Muscle of arm (tissue), 14 donors: ENCODE measurements around the gene PRDM8. TPM values are rescaled to one million over a fixed set of nuclear protein-coding genes. Genes with fewer than 3 reads are reported as not detected.
A peak's percentile ranks its signal among the peaks of the same experiment; 100 is the strongest.
"Not testable (repeated sequence)": the region's sequence is repeated elsewhere in the genome, so short reads cannot be mapped to it uniquely, and the experiment has no call there.

ENCODE experiments used
- DNase-seq: peaks from one replicate; pipeline ENCODE4 v3.0.0-alpha.2; 2013
- long read RNA-seq, 11 donors: transcript quantifications; one replicate each; lab custom pipeline, GENCODE V29; 2026
- polyA plus RNA-seq, 12 donors: library from polyadenylated mRNA; unstranded; fragments of 120-200 nt; gene quantifications; one replicate each; pipeline ENCODE4 v1.2.1, GENCODE V29; 2013; ENCODE audit not compliant: insufficient read length in 12 of 12

Gene PRDM8
- polyA plus RNA-seq: 10 to 100 TPM in 10 of 12 donors, 1 to 10 TPM in 1, not detected in 1; 7.9 to 18.8 (median 14.2) TPM
- long read RNA-seq, donor 1: 0 reads
- long read RNA-seq, donor 2: 0 reads
- long read RNA-seq, donor 3, partial matches to known transcripts: 0 of 1 reads
- long read RNA-seq, donor 3, other reads (novel, unspliced or antisense): 0 of 1 reads
- long read RNA-seq, donor 4: 0 reads
- long read RNA-seq, donor 5: 0 reads
- long read RNA-seq, donor 6: 0 reads
- long read RNA-seq, donor 7: 0 reads
- long read RNA-seq, donor 8: 0 reads
- long read RNA-seq, donor 9: 0 reads
- long read RNA-seq, donor 10: 0 reads
- long read RNA-seq, donor 11: 0 reads

- no peak for DNase-seq
Observed at GRCh38 chr4:80196922-80197573, at the start of gene PRDM8. PRDM8 (plus strand) TSS chr4:80197503; CDS start chr4:80200081, 2,578 bp downstream.

GRCh38 chr4:80150387-80151180 is 46.7 kb upstream of the PRDM8 start:
- no peak for DNase-seq

- DNase-seq: no peak
Observed at GRCh38 chr4:80151981-80152380, 45.3 kb upstream of the PRDM8 start.

GRCh38 chr4:80153874-80154544 is 43.3 kb upstream of the PRDM8 start:
- peak; percentile 64 for DNase-seq

- DNase-seq: peak; percentile 72
Observed at GRCh38 chr4:80154545-80154933, 42.8 kb upstream of the PRDM8 start.

- DNase-seq: no peak
Observed at GRCh38 chr4:80155316-80155982, 41.9 kb upstream of the PRDM8 start.

GRCh38 chr4:80156410-80156809 is 40.9 kb upstream of the PRDM8 start:
- DNase-seq: no peak

GRCh38 chr4:80161413-80162058 is 35.8 kb upstream of the PRDM8 start:
- no peak for DNase-seq

GRCh38 chr4:80162418-80162817 is 34.9 kb upstream of the PRDM8 start:
- DNase-seq: no peak

- DNase-seq: no peak
Observed at GRCh38 chr4:80165855-80166254, 31.4 kb upstream of the PRDM8 start.

GRCh38 chr4:80171251-80171650 is 26.1 kb upstream of the PRDM8 start:
- DNase-seq: no peak

GRCh38 chr4:80171656-80172055 is 25.6 kb upstream of the PRDM8 start:
- DNase-seq: no peak

- no peak for DNase-seq
Observed at GRCh38 chr4:80172203-80172602, 25.1 kb upstream of the PRDM8 start.

GRCh38 chr4:80173401-80173800 is 23.9 kb upstream of the PRDM8 start:
- no peak for DNase-seq

GRCh38 chr4:80173841-80174240 is 23.5 kb upstream of the PRDM8 start:
- no peak for DNase-seq

GRCh38 chr4:80177793-80178192 is 19.5 kb upstream of the PRDM8 start:
- DNase-seq: not testable (repeated sequence)

GRCh38 chr4:80178964-80179363 is 18.3 kb upstream of the PRDM8 start:
- no peak for DNase-seq

- no peak for DNase-seq
Observed at GRCh38 chr4:80179637-80180161, 17.6 kb upstream of the PRDM8 start.

- DNase-seq: no peak
Observed at GRCh38 chr4:80180743-80181142, 16.6 kb upstream of the PRDM8 start.

- DNase-seq: no peak
Observed at GRCh38 chr4:80182237-80182866, 15.0 kb upstream of the PRDM8 start.
